ENCODE data around the gene NDUFA11. TPM values are rescaled to one million over a fixed set of nuclear protein-coding genes. Genes with fewer than 3 reads are reported as not detected.

Gene NDUFA11
- polyA plus RNA-seq, 1 experiment, result 351 TPM

DNA sequence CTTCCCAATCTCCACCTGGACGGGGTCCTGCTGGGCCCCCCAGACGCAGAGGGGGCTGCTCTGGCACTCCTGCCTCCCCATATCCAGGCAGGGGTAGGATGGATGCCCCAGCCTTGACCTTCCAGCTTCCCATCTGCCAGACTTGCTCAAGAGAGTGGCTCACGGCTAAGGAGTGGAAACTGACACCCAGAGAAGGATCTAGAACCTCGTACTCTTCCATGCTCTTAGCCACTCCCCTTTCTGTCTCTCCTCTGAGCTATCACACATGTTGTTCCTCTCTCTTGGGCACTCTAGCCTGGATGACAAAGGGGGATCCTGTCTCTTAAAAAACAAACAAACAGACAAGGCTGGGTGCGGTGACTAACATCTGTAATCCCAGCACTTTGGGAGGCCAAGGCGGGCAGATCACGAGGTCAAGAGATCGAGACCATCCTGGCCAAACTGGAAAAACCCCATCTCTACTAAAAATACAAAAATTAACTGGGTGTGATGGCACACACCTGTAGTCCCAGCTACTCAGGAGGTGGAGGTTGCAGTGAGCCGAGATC lies 21.1 kb downstream of the NDUFA11 start:
- Histone ChIP-seq H3K4me3 (ENCODE audit: low read depth, low read length) (no peak overlapping the region), H3K36me3 (ENCODE audit: control insufficient read depth, insufficient read depth, low read length) (no peaks in the 10 kb centered on the region), H3K27me3 (ENCODE audit: control insufficient read depth, insufficient read depth, low read length) (peaks cover 5% of the 10 kb centered on the region)
- CTCF ChIA-PET, result interaction anchor here (0.9 to 4.3 kb wide), 2 partner anchors 11 to 78 kb away, joined by 3 to 23 read pairs; no protein-coding TSS in a partner anchor
- POLR2A ChIA-PET, result no interaction called here
- DNase-seq (ENCODE audit: low read depth), result no peak
- TF ChIP-seq, protein P1, sequence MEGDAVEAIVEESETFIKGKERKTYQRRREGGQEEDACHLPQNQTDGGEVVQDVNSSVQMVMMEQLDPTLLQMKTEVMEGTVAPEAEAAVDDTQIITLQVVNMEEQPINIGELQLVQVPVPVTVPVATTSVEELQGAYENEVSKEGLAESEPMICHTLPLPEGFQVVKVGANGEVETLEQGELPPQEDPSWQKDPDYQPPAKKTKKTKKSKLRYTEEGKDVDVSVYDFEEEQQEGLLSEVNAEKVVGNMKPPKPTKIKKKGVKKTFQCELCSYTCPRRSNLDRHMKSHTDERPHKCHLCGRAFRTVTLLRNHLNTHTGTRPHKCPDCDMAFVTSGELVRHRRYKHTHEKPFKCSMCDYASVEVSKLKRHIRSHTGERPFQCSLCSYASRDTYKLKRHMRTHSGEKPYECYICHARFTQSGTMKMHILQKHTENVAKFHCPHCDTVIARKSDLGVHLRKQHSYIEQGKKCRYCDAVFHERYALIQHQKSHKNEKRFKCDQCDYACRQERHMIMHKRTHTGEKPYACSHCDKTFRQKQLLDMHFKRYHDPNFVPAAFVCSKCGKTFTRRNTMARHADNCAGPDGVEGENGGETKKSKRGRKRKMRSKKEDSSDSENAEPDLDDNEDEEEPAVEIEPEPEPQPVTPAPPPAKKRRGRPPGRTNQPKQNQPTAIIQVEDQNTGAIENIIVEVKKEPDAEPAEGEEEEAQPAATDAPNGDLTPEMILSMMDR (IDR thresholded peaks at IDR 0.05; ENCODE audit: insufficient read depth, low read depth, low read length), result no peak

DNA sequence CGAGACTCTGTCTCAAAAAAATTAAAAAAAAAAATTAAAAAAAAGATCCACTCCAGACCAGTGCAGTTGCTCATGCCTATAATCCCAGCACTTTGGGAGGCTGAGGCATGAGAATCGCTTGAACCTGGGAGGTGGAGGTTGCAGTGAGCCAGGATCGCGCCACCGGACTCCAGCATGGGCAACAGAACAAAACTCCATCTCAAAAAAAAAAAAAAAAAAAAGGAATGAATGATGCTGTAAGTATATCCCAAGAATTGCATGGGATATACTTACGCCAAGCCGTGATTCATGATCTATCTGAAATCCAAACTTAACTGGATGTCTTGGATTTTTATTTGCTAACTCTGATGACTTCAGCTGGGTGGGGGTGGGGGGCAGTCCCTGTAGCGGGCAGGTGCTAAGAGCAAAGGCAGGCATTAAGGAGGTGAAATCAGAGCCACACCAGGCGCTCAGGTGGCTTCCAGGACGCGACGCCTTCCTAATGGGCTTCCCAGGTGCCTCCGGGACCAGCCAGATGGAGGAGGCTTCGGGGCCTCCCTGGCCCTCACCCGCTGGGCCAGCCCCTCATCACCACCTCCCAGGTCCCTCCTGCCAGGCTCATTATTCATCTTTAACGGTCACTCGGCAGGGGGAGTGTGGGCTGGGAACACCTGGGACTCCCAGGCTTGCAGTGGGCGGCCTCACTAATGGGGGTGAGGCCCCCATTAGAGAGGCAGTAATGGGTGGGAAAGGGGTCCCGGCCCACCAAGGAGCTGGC lies 21.9 kb downstream of the NDUFA11 start:
- TF ChIP-seq, protein P1 (IDR thresholded peaks at IDR 0.05; ENCODE audit: insufficient read depth, low read depth, low read length), result no peak
- Histone ChIP-seq H3K4me3 (ENCODE audit: low read depth, low read length) (no peak overlapping the region), H3K36me3 (ENCODE audit: control insufficient read depth, insufficient read depth, low read length) (no peaks in the 10 kb centered on the region), H3K27me3 (ENCODE audit: control insufficient read depth, insufficient read depth, low read length) (peaks cover 5% of the 10 kb centered on the region)
- ChIA-PET CTCF (interaction anchor here (0.9 to 4.3 kb wide), 3 partner anchors 12 to 140 kb away, joined by 3 to 23 read pairs (median 3); no protein-coding TSS in a partner anchor), POLR2A (no interaction called here)
- no peak for DNase-seq (ENCODE audit: low read depth)

DNA sequence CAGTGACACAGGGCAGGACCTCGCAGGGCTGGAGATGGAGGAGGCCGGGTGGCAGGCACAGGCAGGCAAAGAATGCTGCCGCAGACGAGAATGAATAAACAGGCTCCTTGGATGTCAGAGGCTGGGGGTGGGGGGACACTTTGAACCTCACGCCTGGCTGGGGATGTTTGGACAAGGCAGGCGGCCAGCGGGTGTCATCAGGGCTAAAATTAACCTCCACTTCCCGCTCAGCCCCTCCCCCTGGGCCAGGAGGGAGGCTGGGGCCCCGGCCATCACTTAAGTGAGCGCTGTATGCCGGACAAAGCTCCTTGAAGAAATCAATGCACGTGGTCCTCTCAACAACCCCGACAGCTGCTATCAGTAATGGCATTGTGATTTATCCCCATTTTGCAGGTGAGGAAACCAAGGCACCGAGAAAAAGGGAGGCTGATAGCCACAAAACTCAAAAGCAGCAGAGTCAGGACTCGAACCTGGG lies 22.9 kb downstream of the NDUFA11 start:
- CTCF ChIA-PET, result interaction anchor here (0.7 to 4.3 kb wide), 3 partner anchors 35 to 141 kb away, joined by 3 to 23 read pairs (median 4); no protein-coding TSS in a partner anchor
- POLR2A ChIA-PET, result interaction anchor here (0.5 kb wide), 1 partner anchor 92 kb away, joined by 4 read pairs; no protein-coding TSS in a partner anchor
- Histone ChIP-seq H3K4me3 (ENCODE audit: low read depth, low read length) (no peak overlapping the region), H3K27me3 (ENCODE audit: control insufficient read depth, insufficient read depth, low read length) (peaks cover 3% of the 10 kb centered on the region), H3K36me3 (ENCODE audit: control insufficient read depth, insufficient read depth, low read length) (no peaks in the 10 kb centered on the region)
- TF ChIP-seq, protein P1 (IDR thresholded peaks at IDR 0.05; ENCODE audit: insufficient read depth, low read depth, low read length), result no peak
- no peak for DNase-seq (ENCODE audit: low read depth)

DNA sequence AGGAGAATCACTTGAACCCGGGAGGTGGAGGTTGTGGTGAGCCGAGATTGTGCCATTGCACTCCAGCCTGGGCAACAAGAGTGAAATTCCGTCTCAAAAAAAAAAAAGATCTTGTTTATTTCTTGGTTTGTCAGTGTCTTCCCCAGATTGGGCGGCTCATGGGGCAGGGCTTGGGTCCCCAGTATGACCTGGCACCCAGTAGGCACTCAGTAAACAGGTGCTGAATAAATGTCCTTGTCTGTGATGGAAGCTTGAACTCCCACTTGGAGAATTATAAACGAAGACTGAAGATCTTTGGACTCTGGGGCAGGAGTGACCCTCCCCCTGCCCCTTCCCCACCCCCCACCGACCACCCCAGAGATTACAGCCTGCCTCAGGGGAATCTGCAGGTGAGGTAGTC lies 23.4 kb downstream of the NDUFA11 start:
- no peak overlapping the region for H3K4me3 ChIP-seq (ENCODE audit: low read depth, low read length)
- TF ChIP-seq, protein P1 (IDR thresholded peaks at IDR 0.05; ENCODE audit: insufficient read depth, low read depth, low read length), result no peak
- DNase-seq (ENCODE audit: low read depth), result no peak
- no peaks in the 10 kb centered on the region for H3K36me3 ChIP-seq (ENCODE audit: control insufficient read depth, insufficient read depth, low read length)
- POLR2A ChIA-PET, result no interaction called here
- H3K27me3 ChIP-seq (ENCODE audit: control insufficient read depth, insufficient read depth, low read length), result peaks cover 3% of the 10 kb centered on the region
- CTCF ChIA-PET, result interaction anchor here (0.7 to 4.3 kb wide), 3 partner anchors 35 to 142 kb away, joined by 3 to 23 read pairs (median 4); no protein-coding TSS in a partner anchor

DNA sequence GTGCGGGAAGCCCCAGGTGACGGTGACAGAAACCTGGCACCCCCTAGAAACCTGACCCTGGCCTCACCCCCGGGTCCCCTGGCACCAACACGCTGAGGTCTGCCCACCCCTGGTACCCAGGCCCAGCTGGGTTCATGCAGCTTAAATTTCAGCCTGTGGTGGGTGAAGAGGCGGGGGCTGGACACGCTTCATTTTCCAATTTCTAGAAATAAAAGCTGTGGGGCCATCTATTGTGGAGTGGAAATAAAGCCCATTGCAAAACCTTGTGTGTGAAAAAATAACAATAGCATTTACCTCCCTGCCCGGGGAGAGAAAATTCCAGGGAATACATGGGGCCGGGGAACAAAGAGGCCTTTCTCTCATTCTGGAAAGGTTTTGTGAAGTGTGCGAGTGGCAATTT lies 25.7 kb downstream of the NDUFA11 start:
- TF ChIP-seq, protein P1 (IDR thresholded peaks at IDR 0.05; ENCODE audit: insufficient read depth, low read depth, low read length), result no peak
- no peak for DNase-seq (ENCODE audit: low read depth)
- Histone ChIP-seq H3K4me3 (ENCODE audit: low read depth, low read length) (no peak overlapping the region), H3K36me3 (ENCODE audit: control insufficient read depth, insufficient read depth, low read length) (no peaks in the 10 kb centered on the region), H3K27me3 (ENCODE audit: control insufficient read depth, insufficient read depth, low read length) (peaks cover 3% of the 10 kb centered on the region)
- ChIA-PET CTCF (interaction anchor here (1.4 kb wide), 1 partner anchor 13 kb away, joined by 4 read pairs; no protein-coding TSS in a partner anchor), POLR2A (no interaction called here)
